Uterus (tissue), 4 donors: ENCODE measurements around the gene KCNG2. TPM values are rescaled to one million over a fixed set of nuclear protein-coding genes. Genes with fewer than 3 reads are reported as not detected.

Source experiments
- DNase-seq, 2 donors: peaks; one replicate each; pipeline ENCODE4 v3.0.0-alpha.2; 2019 to 2020
- H3K27ac ChIP-seq, 2 donors: fragments of 200-600 bp; sonication (generic); 1 replicate in 1 of 2; 2 replicates in 1 of 2; pipeline ENCODE4 v1.5.1; 2016 to 2018
- H3K27me3 ChIP-seq, 2 donors: fragments of 200-600 bp; sonication (generic); one replicate each; pipeline ENCODE4 v1.5.1; 2018 to 2019; ENCODE audit warnings: control low read depth in 1 of 2
- H3K36me3 ChIP-seq, 2 donors: fragments of 200-600 bp; sonication (generic); one replicate each; pipeline ENCODE4 v1.5.1; 2019; ENCODE audit warnings: control low read depth in 1 of 2
- H3K4me1 ChIP-seq, 2 donors: fragments of 200-600 bp; sonication (generic); one replicate each; pipeline ENCODE4 v1.5.1; 2018 to 2019; ENCODE audit warnings: control low read depth in 1 of 2
- H3K4me3 ChIP-seq, 2 donors: fragments of 200-600 bp; sonication (generic); 1 replicate in 1 of 2; 2 replicates in 1 of 2; pipeline ENCODE4 v1.5.1; 2018 to 2019; ENCODE audit warnings: mild to moderate bottlenecking in 1 of 2
- H3K9me3 ChIP-seq, 2 donors: fragments of 200-600 bp; sonication (generic); one replicate each; pipeline ENCODE4 v1.5.1; 2019; ENCODE audit warnings: control low read depth in 1 of 2
- CTCF ChIP-seq, 4 experiments: fragments of 200-600 bp in 2 of 4; fragments of 450-650 bp in 2 of 4; sonication (generic) in 2 of 4; IDR thresholded peaks; one replicate each; pipeline ENCODE4 v1.5.1; 2016 to 2019; ENCODE audit warnings: antibody characterized with exemption in 4 of 4, mild to moderate bottlenecking in 2 of 4, moderate library complexity in 1 of 4
- POLR2A ChIP-seq, 2 donors: fragments of 450-650 bp; IDR thresholded peaks; one replicate each; pipeline ENCODE4 v1.6.1; 2016; ENCODE audit warnings: antibody characterized with exemption in 2 of 2, mild to moderate bottlenecking in 1 of 2, moderate library complexity in 1 of 2
- intact Hi-C: fragments of 100-400 bp; cut with DNase I; formaldehyde crosslinking; loops from one replicate; pipeline ENCODE4 v1.15.1; 2023; ENCODE audit warnings: low total_unique reads
- total RNA-seq, 4 donors: library from RNA; depleted of rRNA in 3 of 4; stranded (reverse); fragments of >200 nt in 3 of 4; gene quantifications; one replicate each; pipeline versions ENCODE4 v1.1.0 to v1.2.4, GENCODE V29; 2014 to 2023
- donor health status: DM: yes; HTN: yes; CAD: no.

KCNG2 gene
- total RNA-seq, 4 donors from 2014 or later = 0.59 TPM; not detected in 3

- TF ChIP-seq POLR2A (IDR thresholded peaks at IDR 0.05) = no peak
- TF ChIP-seq CTCF (IDR thresholded peaks at IDR 0.05) = no peak
- no peaks in the 10 kb centered on the region for H3K36me3 ChIP-seq
- H3K27me3 ChIP-seq = no peaks in the 10 kb centered on the region
- no peak overlapping the region for H3K27ac ChIP-seq
- peaks cover 0 to 3% of the 10 kb centered on the region in 2 donors for H3K4me1 ChIP-seq
- no peaks in the 10 kb centered on the region for H3K9me3 ChIP-seq
- H3K4me3 ChIP-seq = no peak overlapping the region
- DNase-seq = no peak
- intact Hi-C loops = no loop called here
Measured at GRCh38 chr18:79853993-79854364, 56.2 kb downstream of the KCNG2 start.

- no peak overlapping the region for H3K27ac ChIP-seq
- H3K4me1 ChIP-seq = peaks cover 0 to 3% of the 10 kb centered on the region in 2 donors
- no peak for DNase-seq
- no peaks in the 10 kb centered on the region for H3K9me3 ChIP-seq
- no peak overlapping the region for H3K4me3 ChIP-seq
- no peak for TF ChIP-seq CTCF (IDR thresholded peaks at IDR 0.05)
- TF ChIP-seq POLR2A (IDR thresholded peaks at IDR 0.05) = no peak
- H3K36me3 ChIP-seq = no peaks in the 10 kb centered on the region
- intact Hi-C loops = no loop called here
- no peaks in the 10 kb centered on the region for H3K27me3 ChIP-seq
Measured at GRCh38 chr18:79855147-79855933, 57.6 kb downstream of the KCNG2 start.

DNA sequence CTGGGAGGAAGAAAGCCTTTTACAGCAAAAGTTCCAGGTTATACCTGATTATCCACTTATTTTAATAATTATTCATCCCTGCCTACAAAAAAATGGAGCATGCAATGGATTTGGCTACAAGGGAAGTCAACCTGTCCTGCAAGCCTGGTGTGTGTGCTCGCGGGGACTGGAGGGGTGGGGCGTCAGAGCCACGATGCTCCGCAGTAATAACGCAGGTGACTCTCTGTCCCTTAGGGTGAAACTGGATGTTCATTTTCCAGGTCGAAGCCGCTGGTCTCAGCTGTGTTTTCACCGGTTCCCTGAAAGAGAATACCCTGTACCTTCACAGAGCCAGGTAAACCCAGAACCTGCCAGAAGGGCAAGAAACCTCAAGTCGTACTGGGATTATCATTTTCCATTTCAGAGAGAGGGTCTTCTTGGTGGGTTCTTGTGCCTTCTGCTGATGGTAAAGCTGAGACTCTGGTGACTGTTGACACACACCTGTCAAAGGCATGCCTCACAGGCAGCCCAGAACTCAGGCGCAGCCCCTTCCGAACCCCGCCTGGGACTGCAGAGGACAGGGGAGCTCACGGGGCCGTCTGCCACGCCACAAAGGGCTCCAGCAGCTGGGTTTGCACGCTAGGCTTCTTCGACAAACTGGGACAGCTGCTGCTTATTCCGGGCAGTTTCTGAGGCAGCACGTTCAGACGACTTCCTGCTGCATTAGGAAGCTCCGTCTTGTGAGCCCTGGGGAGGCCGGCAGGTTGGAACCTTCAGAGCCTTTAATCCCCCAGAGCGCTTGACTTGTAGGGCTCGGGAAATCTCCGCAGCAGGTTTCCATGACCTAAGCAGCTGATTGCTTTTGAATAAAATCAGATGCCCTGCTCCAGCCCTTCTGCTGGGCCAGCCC lies 58.6 kb downstream of the KCNG2 start:
- Histone ChIP-seq H3K4me3 (no peak overlapping the region), H3K27ac (no peak overlapping the region), H3K27me3 (no peaks in the 10 kb centered on the region), H3K36me3 (no peaks in the 10 kb centered on the region), H3K4me1 (peaks cover 0 to 3% of the 10 kb centered on the region in 2 donors), H3K9me3 (no peaks in the 10 kb centered on the region)
- TF ChIP-seq POLR2A (IDR thresholded peaks at IDR 0.05) (no peak), CTCF (IDR thresholded peaks at IDR 0.05) (no peak)
- intact Hi-C loops = no loop called here
- no peak for DNase-seq

GRCh38 chr18:79857082-79857671 lies 59.4 kb downstream of the KCNG2 start:
- no peak for DNase-seq
- Histone ChIP-seq H3K36me3 (no peaks in the 10 kb centered on the region), H3K4me1 (peaks cover 0 to 3% of the 10 kb centered on the region in 2 donors), H3K27me3 (no peaks in the 10 kb centered on the region), H3K27ac (no peak overlapping the region), H3K9me3 (no peaks in the 10 kb centered on the region), H3K4me3 (no peak overlapping the region)
- intact Hi-C loops = no loop called here
- TF ChIP-seq CTCF (IDR thresholded peaks at IDR 0.05) = no peak
- TF ChIP-seq POLR2A (IDR thresholded peaks at IDR 0.05) = no peak
